GM18951 (cell line): ENCODE measurements around the gene FCGR2B.
"Not testable (repeated sequence)": the region's sequence is repeated elsewhere in the genome, so short reads cannot be mapped to it uniquely, and the experiment has no call there.

Experiments
- in situ Hi-C: fragments of 300-500 bp; cut with MboI; formaldehyde crosslinking; loops from one replicate; pipeline ENCODE4 v1.12.0; 2022; ENCODE audit warnings: low sequenced_read_pairs, mixed read lengths, inconsistent platforms; ENCODE audit not compliant: unreplicated experiment

FCGR2B gene

GRCh38 chr1:161643481-161644208, 19.3 kb upstream of the FCGR2B start:
- in situ Hi-C loops, result loop anchor here (25.0 kb wide), 1 partner anchor 94 kb away; the partner anchor contains the start of gene DUSP12

GRCh38 chr1:161644855-161645254, 18.1 kb upstream of the FCGR2B start:
- in situ Hi-C loops, result loop anchor here (25.0 kb wide), 1 partner anchor 92 kb away; the partner anchor contains the start of gene DUSP12

DNA sequence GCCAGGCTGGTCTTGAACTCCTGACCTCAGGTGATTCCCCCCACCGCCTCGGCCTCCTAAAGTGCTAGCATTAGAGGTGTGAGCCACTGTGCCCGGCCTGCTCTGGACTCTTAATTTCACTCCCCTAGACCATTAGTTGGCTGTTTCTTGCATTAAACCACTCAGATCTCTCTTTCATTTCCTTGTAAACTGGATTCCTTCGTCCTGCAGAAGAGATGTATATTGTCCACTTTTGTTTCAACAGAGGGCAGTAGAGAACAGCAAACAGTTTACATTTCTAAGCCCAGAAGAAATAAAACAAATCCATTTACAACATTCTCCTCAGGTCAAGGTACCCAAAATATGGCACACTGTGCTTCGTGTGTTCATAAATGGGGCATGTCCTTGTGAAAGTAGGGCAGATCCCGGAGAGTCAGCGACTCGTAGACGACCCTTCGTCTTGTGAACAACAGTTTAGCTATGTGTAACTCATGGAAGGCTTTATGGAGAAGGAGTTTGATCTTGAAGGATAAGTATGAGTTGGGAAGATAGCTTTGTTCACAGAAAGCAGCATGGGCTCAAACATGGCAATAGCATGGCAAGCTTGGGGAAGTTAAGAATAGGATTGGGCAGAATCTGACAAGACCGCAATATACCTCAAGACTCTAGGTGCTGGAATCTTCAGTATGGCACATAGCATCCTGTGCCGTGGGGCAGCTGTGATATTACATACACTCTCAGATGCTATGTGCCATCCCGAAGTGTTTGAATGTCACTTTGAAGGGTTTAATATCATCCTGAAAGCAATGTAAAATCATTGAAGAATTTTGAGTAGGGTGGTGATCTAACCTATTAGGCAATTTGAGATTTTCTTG, 15.2 kb upstream of the FCGR2B start:
- in situ Hi-C loops, result loop anchor here (25.0 kb wide), 1 partner anchor 90 kb away; the partner anchor contains the start of gene DUSP12

GRCh38 chr1:161653541-161653940, 9.4 kb upstream of the FCGR2B start:
- in situ Hi-C loops, result loop anchor here (5.0 kb wide), 1 partner anchor 81 kb away; no protein-coding TSS in a partner anchor

- in situ Hi-C loops, result loop anchor here (5.0 kb wide), 1 partner anchor 82 kb away; no protein-coding TSS in a partner anchor
These were observed 9.0 kb upstream of the FCGR2B start for GRCh38 chr1:161653971-161654370.

DNA sequence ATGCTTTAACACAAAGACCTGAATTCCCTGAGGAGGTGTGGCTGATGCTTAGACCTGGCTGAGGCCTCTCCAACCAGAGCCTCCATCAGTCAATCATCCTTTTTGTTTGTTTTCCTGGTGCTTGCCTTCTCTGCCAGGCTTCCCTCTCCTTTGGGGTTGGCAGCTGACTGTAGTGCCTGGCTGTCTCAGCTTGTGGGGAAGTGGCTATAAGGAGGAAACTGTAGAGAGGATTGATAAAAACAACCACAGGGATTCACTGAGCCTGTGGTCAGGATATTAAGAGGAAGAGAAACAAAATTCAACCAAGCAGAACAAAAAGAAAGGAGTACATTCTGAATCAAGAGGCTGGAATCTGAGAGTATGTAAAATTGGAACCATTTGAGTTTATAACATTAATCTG, 4.4 kb upstream of the FCGR2B start:
- in situ Hi-C loops, result not testable (repeated sequence)

GRCh38 chr1:161661660-161662311, 1.2 kb upstream of the FCGR2B start:
- in situ Hi-C loops, result not testable (repeated sequence)

DNA sequence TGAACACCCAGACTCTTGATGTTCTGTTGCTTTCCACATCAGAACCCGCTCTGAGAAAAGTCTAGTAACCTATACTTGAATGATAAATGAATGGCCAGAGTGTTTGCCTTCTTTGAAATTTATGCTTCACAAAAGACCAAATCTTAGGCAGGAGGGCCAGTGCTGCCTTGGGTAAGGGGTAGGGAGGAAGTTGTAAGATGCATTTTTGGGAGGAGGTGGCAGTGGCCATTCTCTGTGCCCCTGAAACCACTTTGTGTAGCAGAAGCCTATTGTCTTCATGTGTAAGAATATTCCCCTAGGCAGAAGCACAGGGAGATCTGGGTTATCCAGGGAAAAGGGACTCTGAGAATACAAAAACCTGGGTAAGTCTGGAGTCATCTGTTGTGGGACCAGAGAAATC, 626 bp downstream of the FCGR2B start:
- in situ Hi-C loops, result not testable (repeated sequence)

DNA sequence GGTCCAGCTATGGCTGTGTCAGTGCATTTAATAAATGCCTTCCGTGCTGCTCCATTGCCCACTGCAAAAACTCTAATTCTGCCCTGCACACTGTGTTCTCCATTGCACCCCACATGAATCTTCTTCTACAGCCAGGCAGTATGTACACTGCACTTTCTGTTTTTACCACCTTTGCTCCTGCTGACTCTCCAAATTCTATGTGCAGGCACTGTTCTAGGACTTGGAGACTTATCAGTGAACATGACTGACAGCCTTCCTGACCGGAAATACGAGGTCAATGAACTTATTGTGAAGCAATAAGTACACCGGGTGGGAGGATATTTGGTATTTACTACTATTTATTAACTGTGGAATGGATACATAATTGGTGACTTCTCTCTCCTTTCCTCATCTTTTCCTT, 1.7 kb downstream of the FCGR2B start:
- in situ Hi-C loops, result not testable (repeated sequence)

GRCh38 chr1:161671045-161672020, 8.4 kb downstream of the FCGR2B start:
- in situ Hi-C loops, result loop anchor here (5.0 kb wide), 1 partner anchor 79 kb away; no protein-coding TSS in a partner anchor

DNA sequence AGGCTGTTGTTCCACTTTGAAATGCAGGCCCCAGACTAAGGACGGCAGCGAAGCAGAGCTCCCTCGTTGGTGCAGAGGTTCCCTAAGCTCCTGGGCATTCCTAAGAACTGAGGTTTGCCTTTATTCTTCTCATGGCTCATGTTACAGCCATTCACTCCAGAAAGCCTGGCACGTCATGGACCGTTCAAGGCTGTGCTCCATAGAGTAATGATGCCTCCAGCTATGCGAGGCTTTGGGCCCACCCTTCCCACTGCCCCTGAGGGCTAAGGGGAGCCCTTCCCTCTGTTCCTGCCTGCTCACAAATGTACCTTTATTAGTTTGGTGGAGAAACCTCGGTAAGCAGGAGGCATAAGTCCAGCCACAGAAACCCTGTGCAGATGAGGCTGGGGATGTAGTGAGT, 10.5 kb downstream of the FCGR2B start:
- in situ Hi-C loops, result loop anchor here (5.0 kb wide), 1 partner anchor 81 kb away; no protein-coding TSS in a partner anchor

GRCh38 chr1:161674447-161674846, 11.5 kb downstream of the FCGR2B start:
- in situ Hi-C loops, result loop anchor here (5.0 kb wide), 1 partner anchor 82 kb away; no protein-coding TSS in a partner anchor

DNA sequence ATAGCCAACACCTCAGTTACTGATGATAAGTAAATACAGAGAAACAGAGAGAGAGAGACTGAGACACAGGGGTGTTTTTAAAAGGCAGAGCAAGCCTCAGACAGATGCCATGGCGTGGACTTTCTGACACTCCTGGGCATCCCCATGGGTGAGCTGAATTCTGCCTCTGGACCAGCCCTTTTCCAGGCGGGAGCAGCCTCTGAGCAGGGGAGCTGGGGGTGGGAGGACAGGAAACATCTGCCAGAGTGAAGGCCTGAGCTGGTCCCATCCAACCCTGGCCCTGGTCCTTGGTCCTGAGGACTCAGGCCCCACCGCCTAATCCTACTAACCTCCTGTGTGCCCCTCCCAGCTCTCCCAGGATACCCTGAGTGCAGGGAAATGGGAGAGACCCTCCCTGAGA, 12.0 kb downstream of the FCGR2B start:
- in situ Hi-C loops, result loop anchor here (5.0 kb wide), 1 partner anchor 83 kb away; no protein-coding TSS in a partner anchor
